Lung (tissue), 12 donors: Measurements from ENCODE around the gene IL2RG. TPM values are rescaled to one million over a fixed set of nuclear protein-coding genes. Genes with fewer than 3 reads are reported as not detected.

Experiments used
- ATAC-seq: fragments of 200-7000 bp; cut with Tn5 transposase; one replicate; pipeline ENCODE4 v1.9.1; 2020; ENCODE audit warnings: moderate number of reproducible peaks; ENCODE audit not compliant: insufficient read depth, low FRiP score
- DNase-seq, 3 donors: peaks; one replicate each; pipeline ENCODE4 v3.0.0-alpha.2; 2013 to 2017
- H3K27ac ChIP-seq, 2 donors: one replicate each; pipeline ENCODE4 v1.5.1; 2013; ENCODE audit warnings: mild to moderate bottlenecking in 2 of 2, moderate library complexity in 2 of 2, control low read depth in 1 of 2, inconsistent platforms in 1 of 2, low read depth in 1 of 2, low read length in 1 of 2
- H3K27me3 ChIP-seq, 3 donors: one replicate each; pipeline ENCODE4 v1.5.1; 2013; ENCODE audit warnings: low read length in 2 of 3; ENCODE audit not compliant: control insufficient read depth in 3 of 3, insufficient read depth in 3 of 3
- H3K36me3 ChIP-seq, 4 donors: one replicate each; pipeline ENCODE4 v1.5.1; 2013; ENCODE audit warnings: low read length in 4 of 4, mild to moderate bottlenecking in 1 of 4, moderate library complexity in 1 of 4; ENCODE audit not compliant: control insufficient read depth in 4 of 4, insufficient read depth in 4 of 4
- H3K4me1 ChIP-seq, 5 donors: one replicate each; pipeline ENCODE4 v1.5.1; 2013; ENCODE audit warnings: low read length in 5 of 5, mild to moderate bottlenecking in 2 of 5, moderate library complexity in 1 of 5; ENCODE audit not compliant: control insufficient read depth in 5 of 5, insufficient read depth in 5 of 5
- H3K4me3 ChIP-seq: one replicate; pipeline ENCODE4 v1.5.1; 2013; ENCODE audit warnings: mild to moderate bottlenecking, control low read depth, moderate library complexity
- H3K9ac ChIP-seq, 2 donors: one replicate each; pipeline ENCODE4 v1.5.1; 2013; ENCODE audit warnings: low read length in 2 of 2, control low read depth in 1 of 2; ENCODE audit not compliant: insufficient read depth in 1 of 2
- H3K9me3 ChIP-seq, 4 donors: one replicate each; pipeline ENCODE4 v1.5.1; 2013; ENCODE audit warnings: low read length in 3 of 4, mild to moderate bottlenecking in 1 of 4, moderate library complexity in 1 of 4; ENCODE audit not compliant: control insufficient read depth in 4 of 4, insufficient read depth in 3 of 4
- WGBS, 2 donors: extraction: QIAGEN DNeasy Blood & Tissue Kit; methylation state at CpG; one replicate each; pipeline ENCODE4 v1.1.7; 2013; 5-methylcytosine and 5-hydroxymethylcytosine counted together
- polyA plus RNA-seq, 2 donors: library from polyadenylated mRNA; stranded (reverse); fragments of 200-250 nt; gene quantifications; one replicate each; pipeline ENCODE4 v1.2.1, GENCODE V29; 2013
- total RNA-seq, 2 donors: library from RNA; depleted of rRNA in 1 of 2; stranded (reverse); fragments of >200 nt in 1 of 2; gene quantifications; one replicate each; pipeline ENCODE4 v1.2.1, GENCODE V29; 2014 to 2021
- TF ChIP-seq, protein P1 (sequence below): IDR thresholded peaks from 2 replicates; pipeline ENCODE4 v1.5.1; 2012; ENCODE audit warnings: mild to moderate bottlenecking; ENCODE audit errors: control extremely low read depth, extremely low read depth
- donor health status: control.
- donor health status: control.
- donor health status: Bipolar disorder and iron deficiency.
- donor health status: healthy.
- donor health status: DM: yes; HTN: yes; CAD: no.

IL2RG gene
- total and polyA plus RNA-seq, 4 donors, result 13.5 to 136 (median 19.9) TPM

DNA sequence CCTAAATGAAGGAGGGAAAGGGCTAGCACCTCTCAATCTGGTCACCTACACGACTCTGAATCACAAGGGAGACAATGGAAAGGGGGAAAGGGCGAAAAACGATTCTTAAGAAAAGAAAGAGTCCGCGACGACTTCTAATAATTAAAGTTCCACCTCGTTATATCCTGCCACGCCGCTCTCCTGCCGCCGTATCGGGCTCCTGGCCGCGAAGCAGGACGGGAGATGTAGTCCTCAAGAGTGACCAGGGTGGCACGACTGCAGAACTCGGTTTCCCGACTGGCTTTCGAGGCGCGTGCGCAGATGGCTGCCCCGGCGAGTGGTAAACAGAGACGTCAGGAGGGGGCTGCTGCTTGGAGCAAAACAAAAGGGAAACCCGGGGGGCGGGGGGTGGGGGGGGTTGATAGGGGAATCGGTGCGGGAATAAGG is 15.8 kb downstream of the IL2RG start, which contains the start of gene FOXO4:
Gene FOXO4, plus strand, starts transcription at position 297 of the 426 bp plus-strand sequence. CDS start 678 bp downstream, outside the sequence.
- 1 to 10% methylated on average over 29 of the region's 29 CpGs for WGBS, 2 donors

DNA sequence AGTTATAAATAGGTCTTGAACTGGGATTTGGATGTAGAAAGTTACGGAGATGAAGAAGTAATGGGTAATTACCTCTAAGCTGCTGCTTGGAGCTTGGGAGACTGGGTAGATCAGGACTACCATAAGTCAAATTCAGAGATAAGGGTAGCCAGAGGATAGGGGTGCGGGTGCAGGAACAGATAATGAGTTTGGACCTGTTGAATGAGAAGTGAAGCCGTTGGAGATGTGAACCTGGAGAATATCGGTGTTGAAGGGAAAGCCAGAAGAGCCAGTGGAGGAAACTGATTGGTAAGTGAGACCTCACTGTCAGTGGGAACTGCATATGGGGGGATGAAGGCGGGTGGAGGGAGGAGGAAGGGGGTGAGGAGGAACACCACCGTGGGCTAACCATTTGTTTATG is 16.3 kb downstream of the IL2RG start:
- WGBS, 2 donors, result 26 to 41% methylated on average over 6 of the region's 6 CpGs
- H3K27me3 ChIP-seq, result no peaks in the 10 kb centered on the region
- H3K9ac ChIP-seq, result no peak overlapping the region

More for the DNA sequence above, 15.8 kb downstream of the IL2RG start, which contains the start of gene FOXO4:
- Histone ChIP-seq H3K9me3 (peaks cover 0 to 2% (median 0%) of the 10 kb centered on the region in 4 donors), H3K27me3 (no peaks in the 10 kb centered on the region), H3K27ac (peak within 1 kb of the TSS; percentile 59 to 81), H3K4me3 (peak within 1 kb of the TSS; percentile 58), H3K9ac (peak within 1 kb of the TSS in 1 of 2 donors; percentile 92), H3K4me1 (peaks cover 0 to 23% (median 0%) of the 10 kb centered on the region in 5 donors), H3K36me3 (no peaks in the 10 kb centered on the region)
- TF ChIP-seq, protein P1, sequence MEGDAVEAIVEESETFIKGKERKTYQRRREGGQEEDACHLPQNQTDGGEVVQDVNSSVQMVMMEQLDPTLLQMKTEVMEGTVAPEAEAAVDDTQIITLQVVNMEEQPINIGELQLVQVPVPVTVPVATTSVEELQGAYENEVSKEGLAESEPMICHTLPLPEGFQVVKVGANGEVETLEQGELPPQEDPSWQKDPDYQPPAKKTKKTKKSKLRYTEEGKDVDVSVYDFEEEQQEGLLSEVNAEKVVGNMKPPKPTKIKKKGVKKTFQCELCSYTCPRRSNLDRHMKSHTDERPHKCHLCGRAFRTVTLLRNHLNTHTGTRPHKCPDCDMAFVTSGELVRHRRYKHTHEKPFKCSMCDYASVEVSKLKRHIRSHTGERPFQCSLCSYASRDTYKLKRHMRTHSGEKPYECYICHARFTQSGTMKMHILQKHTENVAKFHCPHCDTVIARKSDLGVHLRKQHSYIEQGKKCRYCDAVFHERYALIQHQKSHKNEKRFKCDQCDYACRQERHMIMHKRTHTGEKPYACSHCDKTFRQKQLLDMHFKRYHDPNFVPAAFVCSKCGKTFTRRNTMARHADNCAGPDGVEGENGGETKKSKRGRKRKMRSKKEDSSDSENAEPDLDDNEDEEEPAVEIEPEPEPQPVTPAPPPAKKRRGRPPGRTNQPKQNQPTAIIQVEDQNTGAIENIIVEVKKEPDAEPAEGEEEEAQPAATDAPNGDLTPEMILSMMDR, result no peak
- ATAC-seq (peak; percentile 84), DNase-seq (peak; percentile 93 to 94 (median 93))

DNA sequence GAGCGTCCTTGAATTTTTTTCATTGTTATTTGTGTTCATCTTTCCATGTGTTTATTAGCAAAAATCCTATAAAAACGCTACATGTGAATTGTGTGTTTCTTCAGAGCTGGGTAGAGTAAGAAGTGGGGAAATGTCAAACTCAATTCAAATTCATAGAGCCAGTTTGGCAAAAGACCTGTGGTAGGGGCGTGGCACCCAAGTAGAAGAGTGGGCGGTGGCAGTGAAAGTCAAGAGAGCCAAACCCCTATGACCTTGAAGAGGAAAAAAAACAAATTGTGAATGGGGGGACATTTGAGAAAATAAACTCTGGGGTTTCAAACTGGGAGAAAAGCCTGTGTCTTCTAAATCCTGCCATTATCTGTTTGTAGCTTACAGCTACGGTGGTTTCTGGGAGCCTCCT is 20.1 kb downstream of the IL2RG start:
- WGBS, 2 donors, result 71 to 89% methylated on average over 5 of the region's 5 CpGs
- ATAC-seq (no peak), DNase-seq (no peak)
- Histone ChIP-seq H3K27ac (no peak overlapping the region), H3K9me3 (no peaks in the 10 kb centered on the region), H3K4me3 (no peak overlapping the region), H3K27me3 (no peaks in the 10 kb centered on the region), H3K9ac (no peak overlapping the region), H3K4me1 (no peaks in the 10 kb centered on the region), H3K36me3 (no peaks in the 10 kb centered on the region)
- TF ChIP-seq, protein P1, result no peak

More for the DNA sequence above, 16.3 kb downstream of the IL2RG start:
- TF ChIP-seq, protein P1, result no peak
- ATAC-seq, result no peak
- no peaks in the 10 kb centered on the region for H3K36me3 ChIP-seq
- H3K9me3 ChIP-seq, result no peaks in the 10 kb centered on the region
- H3K4me1 ChIP-seq, result peaks cover 0 to 23% (median 0%) of the 10 kb centered on the region in 5 donors
- no peak overlapping the region for H3K27ac ChIP-seq
- no peak overlapping the region for H3K4me3 ChIP-seq
- DNase-seq, result no peak

DNA sequence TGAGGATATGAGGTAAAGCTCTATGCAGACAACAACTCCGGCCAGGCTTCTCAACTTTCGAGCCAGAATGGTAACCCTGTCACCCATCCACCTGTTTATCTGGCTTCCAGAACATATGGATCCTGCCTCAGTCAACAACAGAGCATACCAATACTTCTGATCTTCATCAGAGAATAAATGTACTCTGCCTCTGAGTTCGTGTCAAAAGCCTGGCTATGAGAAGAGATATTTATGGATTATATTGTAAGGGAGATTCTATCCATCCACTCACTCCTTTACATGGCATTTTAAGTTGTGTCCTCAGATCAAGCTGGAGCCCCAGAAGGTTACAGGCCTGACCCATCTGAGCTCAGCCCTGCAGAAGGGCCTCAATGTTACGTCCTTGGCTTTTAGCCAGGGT is 25.5 kb downstream of the IL2RG start:
- no peak for ATAC-seq
- Histone ChIP-seq H3K9me3 (no peaks in the 10 kb centered on the region), H3K36me3 (no peaks in the 10 kb centered on the region), H3K27ac (no peak overlapping the region), H3K4me3 (no peak overlapping the region), H3K4me1 (no peaks in the 10 kb centered on the region), H3K27me3 (no peaks in the 10 kb centered on the region), H3K9ac (no peak overlapping the region)
- 51 to 75% methylated on average over 4 of the region's 4 CpGs for WGBS, 2 donors
- TF ChIP-seq, protein P1, result no peak
- DNase-seq, result no peak
